ENCODE data around the gene FAM216A.
"Not testable (repeated sequence)": the region's sequence is repeated elsewhere in the genome, so short reads cannot be mapped to it uniquely, and the experiment has no call there.

FAM216A gene, protein sequence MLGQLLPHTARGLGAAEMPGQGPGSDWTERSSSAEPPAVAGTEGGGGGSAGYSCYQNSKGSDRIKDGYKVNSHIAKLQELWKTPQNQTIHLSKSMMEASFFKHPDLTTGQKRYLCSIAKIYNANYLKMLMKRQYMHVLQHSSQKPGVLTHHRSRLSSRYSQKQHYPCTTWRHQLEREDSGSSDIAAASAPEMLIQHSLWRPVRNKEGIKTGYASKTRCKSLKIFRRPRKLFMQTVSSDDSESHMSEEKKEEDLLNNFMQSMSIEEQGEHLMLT

DNA sequence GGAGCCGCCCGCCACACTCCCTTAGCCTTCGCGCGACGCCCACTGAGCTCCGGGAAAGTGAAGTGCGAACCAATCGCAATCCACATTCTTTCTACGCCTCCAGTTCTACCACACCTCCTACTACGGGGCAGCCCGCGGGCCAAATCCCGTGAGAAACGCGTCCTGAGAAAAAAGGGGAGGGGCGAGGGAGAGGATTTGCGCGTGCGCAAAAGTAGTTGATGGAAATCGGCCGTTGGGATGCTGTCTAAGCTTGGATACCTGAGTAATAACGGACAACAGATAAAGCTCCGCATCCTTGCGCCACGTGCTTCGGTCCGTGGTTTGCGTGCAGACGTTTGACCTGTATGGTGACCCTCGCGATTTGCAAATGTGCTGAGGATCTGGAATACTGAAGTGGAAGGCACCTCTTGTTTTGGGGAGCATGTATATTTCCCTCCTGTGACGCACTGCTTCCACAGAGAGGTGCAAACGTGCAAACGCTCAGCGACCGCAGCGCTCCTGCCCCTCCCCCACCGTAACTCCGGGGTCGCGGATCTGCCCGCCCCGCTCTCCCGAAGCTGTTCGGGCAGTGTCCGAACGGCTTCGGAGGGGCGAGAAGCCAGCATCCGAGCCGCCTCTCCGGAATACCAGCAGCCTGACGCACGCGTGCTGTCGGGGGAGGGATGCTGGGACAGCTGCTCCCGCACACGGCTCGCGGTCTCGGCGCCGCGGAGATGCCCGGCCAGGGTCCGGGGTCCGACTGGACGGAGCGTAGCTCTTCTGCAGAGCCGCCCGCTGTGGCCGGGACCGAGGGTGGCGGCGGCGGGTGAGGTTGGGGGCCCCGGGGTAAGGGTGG is at the start of gene FAM216A, which contains the start of gene GPN3:
Gene FAM216A, plus strand, starts transcription at position 632 of the 835 bp plus-strand sequence. Its CDS starts 31 bp downstream, at position 663.
Gene GPN3, minus strand, starts transcription at position 44 of the 835 bp plus-strand sequence. CDS start 54 bp downstream, outside the sequence.
- peak; percentile 97 for DNase-seq (ENCODE audit: low read depth)

DNA sequence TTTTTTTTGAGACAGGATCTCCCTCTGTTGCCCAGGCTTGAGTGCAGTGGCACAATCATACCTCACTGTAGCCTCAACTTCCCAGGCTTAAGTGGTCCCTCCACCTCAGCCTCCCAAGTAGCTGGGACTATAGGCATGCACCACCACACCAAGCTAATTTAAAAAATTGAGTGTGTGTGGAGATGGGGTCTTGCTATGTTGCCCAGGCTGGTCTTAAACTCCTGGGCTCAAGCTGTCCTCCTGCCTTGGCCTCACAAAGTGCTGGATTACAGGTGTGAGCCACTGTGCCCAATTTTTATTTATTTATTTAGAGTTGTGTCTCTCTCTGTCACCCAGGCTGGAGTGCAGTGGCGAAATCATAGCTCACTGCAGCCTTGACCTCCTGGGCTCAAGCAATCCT is 48.0 kb upstream of the FAM216A start:
- DNase-seq (ENCODE audit: low read depth), result not testable (repeated sequence)

GRCh38 chr12:110421159-110421661 is 47.4 kb upstream of the FAM216A start:
- no peak for DNase-seq (ENCODE audit: low read depth)

- DNase-seq (ENCODE audit: low read depth), result no peak
Measured at GRCh38 chr12:110421701-110422100, 46.9 kb upstream of the FAM216A start.

DNA sequence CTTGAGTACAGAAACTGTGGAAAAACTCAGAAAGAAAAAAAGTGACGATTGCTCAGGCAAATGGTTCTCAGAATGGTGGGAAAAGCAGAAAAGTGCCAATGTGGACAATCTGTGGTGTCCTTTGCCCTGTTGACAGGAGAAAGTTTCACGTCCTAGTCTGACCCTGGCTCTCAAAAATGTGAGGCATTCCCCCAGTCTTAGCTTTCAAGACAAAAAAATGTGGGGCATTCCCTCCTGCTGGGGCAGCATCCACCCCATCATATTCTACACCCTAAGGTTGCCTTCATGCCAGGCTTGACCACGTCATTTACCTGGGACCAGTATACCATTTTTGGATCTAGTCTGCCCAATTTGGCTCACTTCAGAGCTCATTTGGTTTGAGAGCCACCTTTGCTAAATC is 44.4 kb upstream of the FAM216A start:
- no peak for DNase-seq (ENCODE audit: low read depth)

DNA sequence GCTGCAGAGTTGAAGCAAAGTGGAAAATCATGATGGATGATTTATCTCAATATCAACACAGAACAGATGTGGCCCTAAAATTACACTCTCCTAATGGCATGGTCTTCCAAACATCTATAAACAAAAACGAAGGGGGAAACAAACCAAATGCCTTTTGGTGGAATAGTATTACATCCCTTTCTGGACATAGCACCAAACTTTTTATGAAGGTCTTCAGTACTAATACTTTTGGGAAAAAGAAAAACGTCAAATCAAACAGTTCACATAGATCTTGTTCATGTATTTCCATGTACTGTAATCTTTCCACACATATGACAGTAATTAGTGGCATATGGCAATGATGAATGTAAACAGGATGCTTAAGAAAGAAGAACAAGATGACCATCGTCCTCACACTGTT is 42.2 kb upstream of the FAM216A start:
- no peak for DNase-seq (ENCODE audit: low read depth)

GRCh38 chr12:110429676-110430075 is 39.0 kb upstream of the FAM216A start:
- DNase-seq (ENCODE audit: low read depth), result not testable (repeated sequence)

DNA sequence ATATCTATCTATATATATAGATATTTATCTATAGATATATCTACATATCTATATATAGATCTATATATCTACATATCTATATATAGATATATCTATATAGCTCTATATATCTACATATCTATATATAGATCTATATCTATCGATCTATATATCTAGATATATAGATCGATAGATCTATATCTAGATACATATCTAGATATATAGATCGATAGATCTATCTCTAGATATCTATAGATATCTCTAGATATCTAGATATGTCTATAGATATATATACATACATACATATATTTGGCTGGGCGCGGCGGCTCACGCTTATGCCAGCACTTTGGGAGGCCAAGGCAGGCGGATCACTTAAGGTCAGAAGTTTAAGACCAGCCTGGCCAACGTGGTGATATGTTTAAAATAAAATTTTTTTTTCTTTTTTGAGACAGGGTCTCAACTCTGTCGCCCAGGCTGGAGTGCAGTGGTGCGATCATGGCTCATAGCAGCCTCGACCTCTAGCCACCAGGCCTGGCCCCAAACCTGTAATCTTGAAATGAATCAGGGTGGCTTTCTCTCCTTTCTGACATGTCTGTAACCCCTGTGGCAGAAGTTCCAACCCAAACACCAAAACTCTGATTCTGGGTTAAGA is 36.6 kb upstream of the FAM216A start:
- no peak for DNase-seq (ENCODE audit: low read depth)

GRCh38 chr12:110436231-110436630 is 32.4 kb upstream of the FAM216A start:
- no peak for DNase-seq (ENCODE audit: low read depth)

GRCh38 chr12:110444455-110444854 is 24.2 kb upstream of the FAM216A start:
- DNase-seq (ENCODE audit: low read depth), result no peak

DNA sequence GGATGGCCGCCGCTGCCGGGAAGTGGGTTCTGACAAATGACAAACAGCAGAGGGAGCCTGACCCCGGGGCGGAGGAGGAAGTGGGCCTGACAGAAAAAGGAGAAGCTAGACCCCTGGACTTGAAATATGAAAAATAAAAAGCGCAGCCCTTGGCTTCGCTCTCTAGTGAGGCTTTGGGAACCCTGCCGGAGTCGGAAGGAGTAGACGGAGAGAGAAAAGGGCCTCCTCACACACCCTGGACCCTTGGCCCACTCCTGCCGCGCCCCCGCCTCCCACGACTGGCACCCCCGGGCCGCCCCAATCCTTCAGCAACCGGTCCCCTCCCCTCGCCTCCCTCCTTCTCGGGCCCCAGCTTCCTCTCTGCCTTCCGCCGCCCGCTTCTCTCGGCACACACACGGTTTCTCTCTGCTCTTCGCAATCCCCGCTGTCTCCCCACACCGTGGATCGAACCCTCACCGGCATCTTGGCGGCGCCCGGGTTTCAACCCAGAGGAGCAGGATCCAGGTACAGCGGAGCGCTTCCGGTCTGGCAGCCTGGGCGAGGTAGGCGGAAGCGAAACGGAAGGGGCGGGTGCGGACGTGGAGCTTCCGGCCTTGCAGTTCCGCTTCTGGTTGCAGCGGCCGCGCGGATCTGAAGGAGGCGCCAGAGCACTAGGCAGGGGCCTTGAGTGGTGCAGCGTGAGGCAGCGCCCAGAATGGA is 18.7 kb upstream of the FAM216A start, which contains the start of gene ARPC3:
Gene ARPC3, minus strand, starts transcription at position 539 of the 699 bp plus-strand sequence. Its CDS starts 77 bp downstream, at position 462.
- DNase-seq (ENCODE audit: low read depth), result peak; percentile 87

DNA sequence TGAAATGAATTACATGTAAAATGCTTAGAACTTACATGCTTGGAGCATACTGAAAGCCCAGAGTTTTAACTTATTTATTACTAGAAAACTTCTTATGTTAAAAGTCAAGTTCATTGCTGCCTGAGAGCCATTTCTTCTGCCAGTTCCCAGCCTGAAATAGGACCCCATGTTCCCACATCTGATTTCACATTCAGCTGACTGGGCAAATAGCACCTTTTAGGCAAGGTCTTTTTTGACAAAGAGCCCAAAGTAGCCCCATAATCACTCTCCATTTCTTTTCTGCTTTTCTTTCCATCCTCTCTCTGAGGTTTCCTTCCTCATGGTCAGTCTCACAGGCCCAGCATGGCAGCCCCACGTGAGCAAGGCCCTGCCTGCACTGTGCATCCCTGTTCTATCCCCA is 17.4 kb upstream of the FAM216A start:
- DNase-seq (ENCODE audit: low read depth), result no peak

DNA sequence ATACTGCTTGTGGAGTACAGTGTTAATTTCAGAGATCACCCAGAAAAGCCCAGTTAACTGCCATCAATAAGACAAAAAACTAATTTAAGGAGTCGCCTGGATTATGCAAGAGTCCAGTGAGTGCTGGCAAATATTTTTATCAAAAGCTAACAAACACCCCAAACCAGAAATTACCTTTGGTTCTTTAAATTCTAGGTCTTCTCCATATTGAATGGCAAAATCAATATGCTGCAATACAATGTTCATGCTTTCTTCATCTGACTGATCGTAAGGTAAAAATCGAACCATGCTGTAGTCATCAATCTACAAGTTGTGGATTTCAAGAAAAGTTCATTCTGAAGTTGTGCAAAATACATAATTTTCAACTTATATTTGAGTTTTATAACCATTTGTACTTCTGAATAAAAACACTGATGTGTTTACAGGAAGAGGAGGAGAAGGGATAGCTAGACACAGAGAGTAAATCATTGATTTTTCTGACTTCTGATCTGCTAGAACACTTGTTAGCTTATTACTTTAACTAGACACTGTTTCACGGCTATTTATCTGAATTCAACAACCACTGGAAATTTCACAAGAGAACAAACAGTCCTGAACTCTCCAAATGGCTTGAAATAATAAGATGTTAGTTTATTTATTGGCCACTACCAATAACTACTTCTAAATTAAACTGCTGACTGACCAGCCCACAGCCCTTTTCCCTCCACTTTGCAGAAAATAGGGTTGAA is 14.9 kb upstream of the FAM216A start:
- no peak for DNase-seq (ENCODE audit: low read depth)

- no peak for DNase-seq (ENCODE audit: low read depth)
Measured at GRCh38 chr12:110458756-110459155, 9.9 kb upstream of the FAM216A start.

DNA sequence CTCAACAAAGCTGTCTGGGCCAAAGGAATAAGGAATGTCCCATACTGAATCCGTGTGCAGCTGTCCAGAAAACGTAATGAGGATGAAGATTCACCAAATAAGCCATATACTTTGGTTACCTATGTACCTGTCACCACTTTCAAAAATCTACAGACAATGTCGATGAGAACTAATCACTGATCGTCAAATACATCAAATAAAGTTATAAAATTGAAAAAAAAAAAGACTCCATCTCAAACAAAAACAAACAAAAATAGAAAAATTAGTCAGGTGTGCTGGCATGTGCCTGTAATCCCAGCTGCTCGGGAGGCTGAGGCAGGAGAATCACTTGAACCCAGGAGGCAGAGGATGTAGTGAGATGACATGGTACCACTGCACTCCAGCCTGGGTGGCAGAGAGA is 7.5 kb upstream of the FAM216A start:
- DNase-seq (ENCODE audit: low read depth), result not testable (repeated sequence)

GRCh38 chr12:110465024-110465423 is 3.6 kb upstream of the FAM216A start:
- no peak for DNase-seq (ENCODE audit: low read depth)

GRCh38 chr12:110465765-110466164 is 2.9 kb upstream of the FAM216A start:
- DNase-seq (ENCODE audit: low read depth), result not testable (repeated sequence)

- DNase-seq (ENCODE audit: low read depth), result no peak
Measured at GRCh38 chr12:110466791-110467190, 1.9 kb upstream of the FAM216A start.

- DNase-seq (ENCODE audit: low read depth), result no peak
Measured at GRCh38 chr12:110467847-110468213, 815 bp upstream of the FAM216A start.

- DNase-seq (ENCODE audit: low read depth), result no peak
Measured at GRCh38 chr12:110475426-110475825, 6.8 kb downstream of the FAM216A start.
